HG03378 (cell line): ENCODE measurements around the gene CXorf51A.
"Not testable (repeated sequence)": the region's sequence is repeated elsewhere in the genome, so short reads cannot be mapped to it uniquely, and the experiment has no call there.

ENCODE experiments used
- ATAC-seq: cut with Tn5 transposase; IDR thresholded peaks from one replicate; pipeline ENCODE4 v1.9.1; 2021; ENCODE audit warnings: mild to moderate bottlenecking, moderate library complexity; ENCODE audit not compliant: unreplicated experiment

The CXorf51A gene

GRCh38 chrX:146814644-146815043 lies at the start of gene CXorf51A:
Gene CXorf51A (minus strand): TSS chrX:146814744. CDS start chrX:146814723, 21 bp downstream.
- ATAC-seq = not testable (repeated sequence)

- ATAC-seq = no peak
Measured at GRCh38 chrX:146863566-146863965, 49.0 kb upstream of the CXorf51A start.

GRCh38 chrX:146854281-146854680 lies 39.7 kb upstream of the CXorf51A start:
- no peak for ATAC-seq

- no peak for ATAC-seq
Measured at GRCh38 chrX:146831994-146832393, 17.4 kb upstream of the CXorf51A start.

GRCh38 chrX:146809471-146809870 lies 5.1 kb downstream of the CXorf51A start, which contains the start of gene CXorf51B:
Gene CXorf51B (plus strand): TSS chrX:146809771. CDS start chrX:146809792, 21 bp downstream.
- ATAC-seq = not testable (repeated sequence)
